Prostate gland (tissue), 2 donors: ENCODE data around the gene PLTP. TPM values are rescaled to one million over a fixed set of nuclear protein-coding genes. Genes with fewer than 3 reads are reported as not detected.

Experiments used
- DNase-seq: peaks from one replicate; pipeline ENCODE4 v3.0.0-alpha.2; 2019; ENCODE audit warnings: low spot score
- H3K27ac ChIP-seq, 2 donors: fragments of 200-600 bp; sonication (generic); 2 replicates each; pipeline ENCODE4 v1.5.1; 2017 to 2019
- H3K27me3 ChIP-seq: fragments of 200-600 bp; sonication (generic); replicated peaks from 2 replicates; pipeline ENCODE4 v1.5.1; 2019; ENCODE audit not compliant: insufficient read depth
- H3K36me3 ChIP-seq, 2 donors: fragments of 200-600 bp; sonication (generic); 1 replicate in 1 of 2; 2 replicates in 1 of 2; pipeline versions ENCODE4 v1.5.1 to v1.8.1; 2017 to 2019
- H3K4me1 ChIP-seq: fragments of 200-600 bp; sonication (generic); replicated peaks from 2 replicates; pipeline ENCODE4 v1.5.1; 2019
- H3K4me3 ChIP-seq, 2 donors: fragments of 200-600 bp; sonication (generic); 2 replicates each; pipeline ENCODE4 v1.5.1; 2017 to 2019
- H3K9me3 ChIP-seq: fragments of 200-600 bp; sonication (generic); 2 replicates; pipeline ENCODE4 v1.5.1; 2017
- POLR2A ChIP-seq: fragments of 450-650 bp; IDR thresholded peaks from one replicate; pipeline ENCODE4 v1.6.1; 2016; ENCODE audit warnings: antibody characterized with exemption, mild to moderate bottlenecking
- POLR2AphosphoS5 ChIP-seq: sonication (generic); formaldehyde crosslinking; IDR thresholded peaks from one replicate; pipeline ENCODE4 v1.6.1; 2017; ENCODE audit warnings: antibody characterized with exemption
- WGBS: methylation state at CpG from one replicate; pipeline ENCODE4 v1.1.5; 2018; 5-methylcytosine and 5-hydroxymethylcytosine counted together
- intact Hi-C: fragments of 100-400 bp; cut with DNase I; formaldehyde crosslinking; loops from one replicate; pipeline ENCODE4 v1.14.2; 2022
- total RNA-seq, 2 donors: library from RNA; depleted of rRNA; stranded (reverse); fragments of >200 nt; gene quantifications; one replicate each; pipeline ENCODE4 v1.1.0, GENCODE V29; 2016
- TF ChIP-seq, protein P1 (sequence below), 4 experiments: fragments of 200-600 bp in 2 of 4; fragments of 450-650 bp in 2 of 4; sonication (generic) in 2 of 4; IDR thresholded peaks; 1 replicate in 3 of 4; 2 replicates in 1 of 4; pipeline ENCODE4 v1.5.1; 2016 to 2019; ENCODE audit warnings: antibody characterized with exemption in 4 of 4, mild to moderate bottlenecking in 2 of 4, moderate library complexity in 2 of 4

PLTP gene
- total RNA-seq, 2 donors from 2014 or later: 29.4 to 101 TPM

DNA sequence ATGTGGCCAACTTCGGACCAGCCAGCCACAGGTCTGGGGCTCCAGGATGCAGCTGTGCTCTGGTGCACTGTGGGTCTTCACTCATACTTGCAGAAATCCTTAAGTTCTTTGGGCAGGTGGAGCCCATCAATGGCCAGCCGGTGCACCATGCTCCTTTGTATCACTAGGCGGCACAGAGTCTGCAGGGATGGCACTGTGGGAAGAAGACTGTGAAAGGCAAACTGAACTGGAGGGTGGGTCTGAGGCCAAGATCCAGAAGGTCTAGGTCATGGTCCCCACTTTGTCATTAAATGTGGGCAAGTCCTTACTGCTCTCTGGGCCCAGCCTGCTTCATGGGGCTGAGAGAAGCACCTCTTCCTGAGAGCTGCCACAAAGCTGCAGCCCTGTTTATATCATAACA is 23.3 kb downstream of the PLTP start:
- H3K27ac ChIP-seq: no peak overlapping the region
- no peak overlapping the region for H3K4me3 ChIP-seq
- intact Hi-C loops: no loop called here
- no peaks in the 10 kb centered on the region for H3K9me3 ChIP-seq
- no peaks in the 10 kb centered on the region for H3K27me3 ChIP-seq
- TF ChIP-seq, protein P1, sequence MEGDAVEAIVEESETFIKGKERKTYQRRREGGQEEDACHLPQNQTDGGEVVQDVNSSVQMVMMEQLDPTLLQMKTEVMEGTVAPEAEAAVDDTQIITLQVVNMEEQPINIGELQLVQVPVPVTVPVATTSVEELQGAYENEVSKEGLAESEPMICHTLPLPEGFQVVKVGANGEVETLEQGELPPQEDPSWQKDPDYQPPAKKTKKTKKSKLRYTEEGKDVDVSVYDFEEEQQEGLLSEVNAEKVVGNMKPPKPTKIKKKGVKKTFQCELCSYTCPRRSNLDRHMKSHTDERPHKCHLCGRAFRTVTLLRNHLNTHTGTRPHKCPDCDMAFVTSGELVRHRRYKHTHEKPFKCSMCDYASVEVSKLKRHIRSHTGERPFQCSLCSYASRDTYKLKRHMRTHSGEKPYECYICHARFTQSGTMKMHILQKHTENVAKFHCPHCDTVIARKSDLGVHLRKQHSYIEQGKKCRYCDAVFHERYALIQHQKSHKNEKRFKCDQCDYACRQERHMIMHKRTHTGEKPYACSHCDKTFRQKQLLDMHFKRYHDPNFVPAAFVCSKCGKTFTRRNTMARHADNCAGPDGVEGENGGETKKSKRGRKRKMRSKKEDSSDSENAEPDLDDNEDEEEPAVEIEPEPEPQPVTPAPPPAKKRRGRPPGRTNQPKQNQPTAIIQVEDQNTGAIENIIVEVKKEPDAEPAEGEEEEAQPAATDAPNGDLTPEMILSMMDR (IDR thresholded peaks at IDR 0.05): no peak
- TF ChIP-seq POLR2A (no peak), POLR2AphosphoS5 (no peak)
- WGBS: 90% methylated on average over 3 of the region's 3 CpGs
- peaks cover 6% of the 10 kb centered on the region for H3K4me1 ChIP-seq
- H3K36me3 ChIP-seq: peaks cover 0 to 3% of the 10 kb centered on the region in 2 donors
- no peak for DNase-seq

DNA sequence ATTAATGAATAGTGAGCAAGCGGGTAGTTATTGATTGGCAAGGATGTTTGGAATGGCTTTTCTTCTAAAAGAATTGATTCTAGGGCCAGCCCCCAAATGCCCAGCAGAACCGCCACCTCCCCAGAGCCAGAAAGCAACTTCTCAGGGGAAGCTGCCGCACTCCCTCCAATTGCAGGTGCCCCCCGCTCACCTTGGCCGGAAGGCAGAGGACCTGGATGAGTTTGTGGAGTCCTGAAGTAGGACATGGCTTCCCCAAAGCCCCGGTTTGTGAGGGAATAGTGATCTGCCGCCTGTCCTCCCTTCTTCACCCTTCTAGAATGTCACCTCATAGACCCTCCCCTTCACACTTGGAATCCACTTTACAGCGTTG is 24.6 kb downstream of the PLTP start, which contains the start of gene SPATA25:
TSS of gene SPATA25 (minus strand) at position 277 of the 370 bp plus-strand sequence. CDS start at position 245, 32 bp downstream.
- TF ChIP-seq POLR2AphosphoS5 (no peak), POLR2A (no peak)
- TF ChIP-seq, protein P1 (IDR thresholded peaks at IDR 0.05): no peak
- no peak within 1 kb of the TSS for H3K4me3 ChIP-seq
- H3K4me1 ChIP-seq: peaks cover 6% of the 10 kb centered on the region
- WGBS: 89% methylated on average over 8 of the region's 8 CpGs
- H3K36me3 ChIP-seq: peaks cover 0 to 8% of the 10 kb centered on the region in 2 donors
- no peaks in the 10 kb centered on the region for H3K9me3 ChIP-seq
- intact Hi-C loops: no loop called here
- no peaks in the 10 kb centered on the region for H3K27me3 ChIP-seq
- no peak within 1 kb of the TSS for H3K27ac ChIP-seq
- no peak for DNase-seq

DNA sequence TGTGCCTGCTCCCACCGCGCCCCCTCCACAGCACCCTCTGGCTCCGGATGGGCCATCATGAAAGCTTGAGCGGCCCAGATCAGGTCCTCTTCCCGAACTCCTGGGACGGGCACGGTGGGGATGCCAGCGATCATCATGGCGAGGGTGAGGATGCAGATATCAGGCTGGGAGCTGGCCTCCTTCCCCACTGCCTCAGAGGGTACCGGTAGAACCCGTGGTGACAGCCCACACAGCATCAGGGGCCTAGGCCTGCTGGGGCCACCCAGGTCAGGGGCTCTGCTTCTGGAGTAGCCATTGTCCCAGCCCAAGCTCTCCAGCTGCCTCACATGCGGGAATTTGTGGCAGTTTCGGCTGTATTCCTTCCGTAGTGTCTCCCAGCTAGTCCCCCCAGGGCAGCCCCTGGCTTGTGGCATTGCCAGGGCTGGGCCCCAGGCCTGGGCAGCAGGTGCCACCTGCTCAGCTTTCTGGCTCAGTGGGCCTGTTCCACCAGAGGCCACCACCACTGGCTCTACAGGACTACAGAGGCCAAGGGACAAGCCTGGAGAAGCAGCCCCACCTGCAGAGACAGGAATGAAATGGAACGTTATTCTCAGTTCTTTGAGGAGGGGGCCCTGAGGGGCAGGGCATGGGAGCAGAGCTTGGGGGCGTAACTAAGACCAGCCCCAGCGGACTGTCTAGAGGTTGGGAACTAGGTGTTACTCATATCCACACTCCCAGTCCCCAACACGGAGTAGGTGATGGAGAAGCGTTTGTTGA is 25.2 kb downstream of the PLTP start:
- no peak overlapping the region for H3K4me3 ChIP-seq
- H3K9me3 ChIP-seq: no peaks in the 10 kb centered on the region
- peaks cover 2% of the 10 kb centered on the region for H3K4me1 ChIP-seq
- no peak for TF ChIP-seq POLR2A
- TF ChIP-seq POLR2AphosphoS5: no peak
- TF ChIP-seq, protein P1 (IDR thresholded peaks at IDR 0.05): no peak
- H3K36me3 ChIP-seq: peaks cover 0 to 8% of the 10 kb centered on the region in 2 donors
- H3K27me3 ChIP-seq: no peaks in the 10 kb centered on the region
- WGBS: 93% methylated on average over 16 of the region's 19 CpGs
- DNase-seq: no peak
- intact Hi-C loops: no loop called here
- no peak overlapping the region for H3K27ac ChIP-seq

DNA sequence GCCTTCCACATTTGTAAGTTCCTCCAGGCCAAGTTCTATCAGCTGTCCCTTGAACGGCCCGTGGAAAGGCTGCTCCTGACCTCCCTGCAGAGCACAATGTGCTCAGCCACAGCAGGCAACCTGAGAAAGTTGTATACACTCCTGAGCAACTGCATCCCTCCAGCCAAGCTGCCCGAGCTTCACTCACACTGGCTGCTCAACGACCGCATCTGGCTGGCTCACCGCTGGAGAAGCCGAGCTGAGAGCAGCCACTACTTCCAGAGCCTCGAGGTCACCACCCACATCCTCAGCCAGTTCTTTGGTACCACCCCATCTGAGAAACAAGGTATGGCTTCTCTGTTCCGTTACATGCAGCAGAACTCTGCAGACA is 28.9 kb downstream of the PLTP start:
- Histone ChIP-seq H3K4me1 (no peaks in the 10 kb centered on the region), H3K4me3 (no peak overlapping the region), H3K27me3 (no peaks in the 10 kb centered on the region), H3K36me3 (peaks cover 0 to 8% of the 10 kb centered on the region in 2 donors), H3K9me3 (no peaks in the 10 kb centered on the region), H3K27ac (no peak overlapping the region)
- 87% methylated on average over 9 of the region's 9 CpGs for WGBS
- no peak for TF ChIP-seq POLR2AphosphoS5
- TF ChIP-seq, protein P1 (IDR thresholded peaks at IDR 0.05): no peak
- TF ChIP-seq POLR2A: no peak
- intact Hi-C loops: no loop called here
- no peak for DNase-seq
